Epithelial cell of esophagus (primary cell): ENCODE results near the gene ADORA1.

Experiments
- DNase-seq: peaks from one replicate; pipeline ENCODE4 v3.0.0; 2010; ENCODE audit warnings: low read depth
- H3K4me3 ChIP-seq: 2 replicates; pipeline ENCODE4 v1.5.1; 2011; ENCODE audit warnings: mild to moderate bottlenecking, low read length, control low read depth
- TF ChIP-seq, protein P1 (sequence below): IDR thresholded peaks from 2 replicates; pipeline ENCODE4 v1.5.1; 2011; ENCODE audit warnings: low read depth, mild to moderate bottlenecking, low read length, control low read depth, inconsistent platforms; ENCODE audit not compliant: insufficient read depth; ENCODE audit errors: missing control alignments

ADORA1 gene

DNA sequence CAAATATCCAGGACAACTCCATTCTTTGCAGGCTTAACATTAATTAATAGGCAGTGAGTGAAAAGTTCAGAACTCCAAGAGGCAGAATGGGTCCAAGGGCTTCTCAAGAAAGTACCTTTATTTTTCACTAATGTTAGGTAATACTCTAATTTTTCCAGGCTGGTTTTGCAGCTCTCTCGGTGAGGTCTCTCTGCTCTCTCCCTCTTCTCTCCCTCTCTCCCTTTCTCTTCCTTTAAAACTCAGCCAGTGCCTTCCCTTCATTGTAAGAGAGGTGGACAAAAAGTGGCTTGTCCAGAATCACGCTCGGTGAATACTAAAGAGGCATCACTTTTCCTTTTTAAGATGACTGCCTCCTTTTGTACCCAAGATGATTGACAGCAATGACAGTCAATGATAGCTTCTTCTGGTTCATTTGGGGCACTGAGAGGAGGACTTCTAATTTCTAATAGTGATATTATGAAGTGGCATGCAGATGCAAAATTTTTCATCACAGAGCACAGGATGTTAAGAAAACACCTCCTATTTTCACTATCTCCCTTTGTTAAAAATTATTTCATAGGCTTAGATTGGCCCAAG lies 60.3 kb downstream of the ADORA1 start:
- H3K4me3 ChIP-seq: no peak overlapping the region
- TF ChIP-seq, protein P1, sequence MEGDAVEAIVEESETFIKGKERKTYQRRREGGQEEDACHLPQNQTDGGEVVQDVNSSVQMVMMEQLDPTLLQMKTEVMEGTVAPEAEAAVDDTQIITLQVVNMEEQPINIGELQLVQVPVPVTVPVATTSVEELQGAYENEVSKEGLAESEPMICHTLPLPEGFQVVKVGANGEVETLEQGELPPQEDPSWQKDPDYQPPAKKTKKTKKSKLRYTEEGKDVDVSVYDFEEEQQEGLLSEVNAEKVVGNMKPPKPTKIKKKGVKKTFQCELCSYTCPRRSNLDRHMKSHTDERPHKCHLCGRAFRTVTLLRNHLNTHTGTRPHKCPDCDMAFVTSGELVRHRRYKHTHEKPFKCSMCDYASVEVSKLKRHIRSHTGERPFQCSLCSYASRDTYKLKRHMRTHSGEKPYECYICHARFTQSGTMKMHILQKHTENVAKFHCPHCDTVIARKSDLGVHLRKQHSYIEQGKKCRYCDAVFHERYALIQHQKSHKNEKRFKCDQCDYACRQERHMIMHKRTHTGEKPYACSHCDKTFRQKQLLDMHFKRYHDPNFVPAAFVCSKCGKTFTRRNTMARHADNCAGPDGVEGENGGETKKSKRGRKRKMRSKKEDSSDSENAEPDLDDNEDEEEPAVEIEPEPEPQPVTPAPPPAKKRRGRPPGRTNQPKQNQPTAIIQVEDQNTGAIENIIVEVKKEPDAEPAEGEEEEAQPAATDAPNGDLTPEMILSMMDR: no peak
- no peak for DNase-seq

DNA sequence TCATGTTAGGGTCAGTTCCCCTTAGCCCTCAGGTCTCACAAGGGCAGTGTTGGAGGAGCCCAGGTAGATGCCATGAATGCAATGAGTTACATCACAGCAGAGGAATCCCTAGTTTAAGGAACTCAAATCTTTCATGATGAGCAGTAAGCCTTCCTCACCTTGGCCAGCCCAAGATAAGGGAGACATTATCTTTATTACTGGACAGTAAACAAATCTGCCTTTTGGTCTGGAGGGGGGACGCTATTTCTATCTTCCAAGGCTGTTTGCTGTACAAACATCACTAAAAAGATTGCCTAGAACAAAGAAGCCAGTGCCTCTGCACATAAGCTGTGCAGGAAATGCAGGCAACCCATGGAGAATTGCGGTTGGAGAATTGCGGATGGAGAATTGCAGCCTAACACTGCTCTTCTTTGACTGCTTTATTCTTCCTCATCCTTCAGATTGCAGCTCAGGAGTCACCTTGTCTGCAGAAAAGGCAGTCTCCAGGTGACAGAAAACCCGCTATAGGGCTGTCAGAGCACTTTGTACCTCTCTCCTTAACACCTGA lies 61.2 kb downstream of the ADORA1 start:
- no peak for DNase-seq
- TF ChIP-seq, protein P1: no peak
- H3K4me3 ChIP-seq: no peak overlapping the region

DNA sequence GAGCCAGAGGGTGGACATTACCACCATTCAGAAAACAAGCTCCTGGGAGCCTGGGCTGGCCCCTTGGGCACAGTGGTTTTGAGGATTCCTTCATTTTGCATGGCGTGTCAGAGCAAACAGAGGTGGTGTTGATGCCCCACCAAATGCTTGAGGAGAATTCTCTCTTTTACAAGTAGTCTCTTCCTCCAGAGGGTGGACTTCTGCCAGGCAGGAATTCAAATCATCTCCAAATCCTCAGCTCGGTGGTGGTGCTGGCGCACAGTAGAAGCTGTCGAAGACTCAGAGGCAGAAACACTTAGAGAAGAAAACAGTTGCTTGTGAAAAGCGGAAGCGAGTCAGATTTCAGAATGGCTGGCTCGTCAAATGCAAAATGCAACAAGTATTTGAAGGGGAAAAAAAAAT lies 62.4 kb downstream of the ADORA1 start:
- H3K4me3 ChIP-seq: no peak overlapping the region
- no peak for DNase-seq
- TF ChIP-seq, protein P1: no peak

DNA sequence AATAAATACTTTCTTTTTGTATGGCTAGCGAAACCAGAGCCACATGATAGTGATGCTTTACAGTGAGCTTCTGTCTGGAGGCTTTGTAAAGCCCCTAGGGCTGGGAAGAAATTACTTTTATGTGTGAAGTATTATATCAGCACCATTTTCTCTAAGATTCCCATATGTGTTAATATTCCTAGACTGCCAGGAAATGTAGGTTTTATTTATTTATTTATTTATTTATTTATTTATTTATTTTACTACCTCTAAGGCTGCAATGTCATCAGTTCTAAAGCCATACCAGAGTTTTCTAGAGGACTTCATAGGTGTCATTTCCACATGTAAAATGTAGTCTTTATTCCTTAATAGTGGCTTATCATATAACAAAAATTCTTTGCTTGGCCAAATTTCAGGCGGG lies 63.4 kb downstream of the ADORA1 start:
- no peak for DNase-seq
- TF ChIP-seq, protein P1: no peak
- no peak overlapping the region for H3K4me3 ChIP-seq

DNA sequence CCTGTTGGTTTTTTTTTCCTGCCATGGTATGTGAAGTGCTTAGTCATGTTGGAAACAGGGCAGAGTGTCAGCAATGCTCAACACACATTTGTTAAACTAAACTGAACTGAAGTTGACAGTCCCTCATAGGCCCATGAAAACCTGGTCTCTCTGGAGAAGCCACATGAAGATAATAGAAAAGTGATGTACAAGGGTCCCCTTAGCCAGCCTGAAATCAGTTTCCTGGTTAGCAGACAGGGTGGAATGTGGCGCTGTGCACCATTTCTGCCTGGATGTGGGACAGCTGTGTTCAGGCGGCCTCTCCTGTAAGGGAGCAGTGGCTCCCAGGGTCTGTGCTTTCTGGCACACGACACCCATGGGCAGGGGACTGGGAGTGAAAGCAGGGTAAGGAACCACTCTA lies 68.8 kb downstream of the ADORA1 start:
- TF ChIP-seq, protein P1: no peak
- H3K4me3 ChIP-seq: no peak overlapping the region
- DNase-seq: no peak

DNA sequence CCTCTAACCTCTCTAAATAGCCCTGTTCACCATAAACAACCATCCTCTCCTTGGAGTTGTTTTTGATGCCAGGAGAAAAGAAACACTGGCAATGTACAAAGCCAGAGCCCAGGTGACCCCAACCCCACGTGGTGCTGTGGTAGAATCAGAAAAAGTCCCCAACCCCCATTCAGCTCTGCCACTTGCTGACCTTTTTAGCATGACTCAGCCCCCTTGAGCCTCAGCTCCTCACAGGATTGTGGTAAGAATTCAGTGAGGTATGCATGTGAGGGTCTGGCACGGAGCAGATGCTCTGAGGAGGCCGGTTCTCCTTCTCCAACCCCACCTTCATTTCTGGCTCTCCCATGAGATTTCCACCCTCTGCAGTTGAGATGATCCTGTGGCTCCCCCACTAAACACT lies 70.1 kb downstream of the ADORA1 start:
- no peak for DNase-seq
- TF ChIP-seq, protein P1: no peak
- H3K4me3 ChIP-seq: no peak overlapping the region

DNA sequence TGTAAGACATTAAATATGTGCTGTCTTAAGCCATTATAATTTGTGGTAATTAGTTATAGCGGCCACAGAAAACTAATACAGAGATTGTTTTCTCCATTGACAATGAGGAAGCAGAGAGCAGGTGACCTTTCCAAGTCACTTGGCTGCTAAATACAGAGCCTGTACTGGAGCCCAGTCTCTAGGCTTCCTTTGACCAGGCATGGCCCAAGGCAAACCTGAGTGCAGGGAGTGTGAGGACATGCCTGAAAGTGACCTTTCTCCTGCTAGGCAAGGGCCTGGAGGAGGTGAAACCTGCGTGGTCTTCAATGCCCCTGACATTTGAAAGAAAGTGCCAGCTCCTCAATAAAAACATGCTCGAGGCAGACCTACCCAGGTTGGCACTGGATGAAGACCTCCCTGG lies 71.5 kb downstream of the ADORA1 start:
- no peak for DNase-seq
- H3K4me3 ChIP-seq: no peak overlapping the region
- TF ChIP-seq, protein P1: no peak
